HCT116 (cell line): ENCODE measurements around the gene GLTP. TPM values are rescaled to one million over a fixed set of nuclear protein-coding genes. Genes with fewer than 3 reads are reported as not detected.

Experiments used
- EGR1 ChIP-seq: IDR thresholded peaks from 2 replicates; pipeline ENCODE4 v1.6.1; 2012; ENCODE audit warnings: low read depth
- ELF1 ChIP-seq: IDR thresholded peaks from 2 replicates; pipeline ENCODE4 v1.6.1; 2012; ENCODE audit warnings: low read depth, borderline replicate concordance
- EZH2 ChIP-seq: fragments of 200-600 bp; sonication (generic); IDR thresholded peaks from 2 replicates; pipeline ENCODE4 v1.6.1; 2017; ENCODE audit warnings: antibody characterized with exemption, mixed run types
- EZH2phosphoT487 ChIP-seq: fragments of 200-600 bp; IDR thresholded peaks from 2 replicates; pipeline ENCODE4 v1.6.1; 2018; ENCODE audit warnings: antibody characterized with exemption, borderline replicate concordance
- RAD21 ChIP-seq: IDR thresholded peaks from 2 replicates; pipeline ENCODE4 v1.6.1; 2012; ENCODE audit warnings: low read depth, mild to moderate bottlenecking
- SP1 ChIP-seq: IDR thresholded peaks from 2 replicates; pipeline ENCODE4 v1.6.1; 2012; ENCODE audit warnings: low read depth
- SRF ChIP-seq: IDR thresholded peaks from 2 replicates; pipeline ENCODE4 v1.6.1; 2012; ENCODE audit warnings: low read depth
- TCF7L2 ChIP-seq: IDR thresholded peaks from 2 replicates; pipeline ENCODE4 v1.7.0; 2011; ENCODE audit warnings: borderline replicate concordance, inconsistent platforms; ENCODE audit not compliant: insufficient read depth, insufficient read length; ENCODE audit errors: extremely low read depth
- YY1 ChIP-seq: IDR thresholded peaks from 2 replicates; pipeline ENCODE4 v1.6.1; 2011; ENCODE audit warnings: low read length, low read depth, moderate library complexity, mild to moderate bottlenecking; ENCODE audit not compliant: insufficient replicate concordance; ENCODE audit errors: extremely low read depth
- ZBTB33 ChIP-seq: IDR thresholded peaks from 2 replicates; pipeline ENCODE4 v1.6.1; 2011; ENCODE audit warnings: mild to moderate bottlenecking, low read length, moderate library complexity; ENCODE audit not compliant: insufficient replicate concordance; ENCODE audit errors: extremely low read depth
- total RNA-seq: library from RNA; stranded (reverse); gene quantifications from one replicate; pipeline ENCODE4 v1.2.1, GENCODE V29; 2021; ENCODE audit not compliant: unreplicated experiment
- TF ChIP-seq, protein P1 (sequence below): IDR thresholded peaks from 2 replicates; pipeline ENCODE4 v1.6.1; 2012; ENCODE audit warnings: low read depth

The GLTP gene
- total RNA-seq, 1 experiment from 2014 or later, result 26.6 TPM

- TF ChIP-seq, protein P1, sequence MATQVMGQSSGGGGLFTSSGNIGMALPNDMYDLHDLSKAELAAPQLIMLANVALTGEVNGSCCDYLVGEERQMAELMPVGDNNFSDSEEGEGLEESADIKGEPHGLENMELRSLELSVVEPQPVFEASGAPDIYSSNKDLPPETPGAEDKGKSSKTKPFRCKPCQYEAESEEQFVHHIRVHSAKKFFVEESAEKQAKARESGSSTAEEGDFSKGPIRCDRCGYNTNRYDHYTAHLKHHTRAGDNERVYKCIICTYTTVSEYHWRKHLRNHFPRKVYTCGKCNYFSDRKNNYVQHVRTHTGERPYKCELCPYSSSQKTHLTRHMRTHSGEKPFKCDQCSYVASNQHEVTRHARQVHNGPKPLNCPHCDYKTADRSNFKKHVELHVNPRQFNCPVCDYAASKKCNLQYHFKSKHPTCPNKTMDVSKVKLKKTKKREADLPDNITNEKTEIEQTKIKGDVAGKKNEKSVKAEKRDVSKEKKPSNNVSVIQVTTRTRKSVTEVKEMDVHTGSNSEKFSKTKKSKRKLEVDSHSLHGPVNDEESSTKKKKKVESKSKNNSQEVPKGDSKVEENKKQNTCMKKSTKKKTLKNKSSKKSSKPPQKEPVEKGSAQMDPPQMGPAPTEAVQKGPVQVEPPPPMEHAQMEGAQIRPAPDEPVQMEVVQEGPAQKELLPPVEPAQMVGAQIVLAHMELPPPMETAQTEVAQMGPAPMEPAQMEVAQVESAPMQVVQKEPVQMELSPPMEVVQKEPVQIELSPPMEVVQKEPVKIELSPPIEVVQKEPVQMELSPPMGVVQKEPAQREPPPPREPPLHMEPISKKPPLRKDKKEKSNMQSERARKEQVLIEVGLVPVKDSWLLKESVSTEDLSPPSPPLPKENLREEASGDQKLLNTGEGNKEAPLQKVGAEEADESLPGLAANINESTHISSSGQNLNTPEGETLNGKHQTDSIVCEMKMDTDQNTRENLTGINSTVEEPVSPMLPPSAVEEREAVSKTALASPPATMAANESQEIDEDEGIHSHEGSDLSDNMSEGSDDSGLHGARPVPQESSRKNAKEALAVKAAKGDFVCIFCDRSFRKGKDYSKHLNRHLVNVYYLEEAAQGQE, result no peak
- no peak for TF ChIP-seq EGR1
- TF ChIP-seq EZH2phosphoT487, result no peak
- TF ChIP-seq TCF7L2, result no peak
- TF ChIP-seq SP1, result no peak
- TF ChIP-seq RAD21, result no peak
- TF ChIP-seq ZBTB33, result no peak
- TF ChIP-seq YY1, result no peak
- no peak for TF ChIP-seq SRF
- no peak for TF ChIP-seq EZH2
- no peak for TF ChIP-seq ELF1
These were observed 40.9 kb downstream of the GLTP start (continued) for GRCh38 chr12:109839444-109839843.
